SK-N-SH treated with all-trans-retinoic acid at 6 μM for 48 hours (cell line): Measurements from ENCODE around the gene DTX1.

Experiments used
- CSDC2 ChIP-seq: fragments of 250-450 bp; sonication (Bioruptor Pico); IDR thresholded peaks from 2 replicates; pipeline ENCODE4 v1.5.0; 2020; ENCODE audit warnings: mild to moderate bottlenecking, moderate library complexity
- ESRRG ChIP-seq: fragments of 250-450 bp; sonication (Bioruptor Pico); IDR thresholded peaks from 2 replicates; pipeline ENCODE4 v1.6.1; 2021; ENCODE audit warnings: mild to moderate bottlenecking
- GLIS3 ChIP-seq: fragments of 250-450 bp; sonication (Bioruptor Pico); IDR thresholded peaks from 2 replicates; pipeline ENCODE4 v1.5.0; 2020; ENCODE audit warnings: mild to moderate bottlenecking, moderate library complexity
- PATZ1 ChIP-seq: fragments of 250-450 bp; sonication (Bioruptor Pico); IDR thresholded peaks from 2 replicates; pipeline ENCODE4 v1.8.0; 2020; ENCODE audit warnings: mild to moderate bottlenecking, moderate library complexity, borderline replicate concordance
- RARB ChIP-seq: fragments of 250-450 bp; sonication (Bioruptor Pico); IDR thresholded peaks from 2 replicates; pipeline ENCODE4 v1.8.0; 2021; ENCODE audit warnings: mild to moderate bottlenecking, moderate library complexity
- SNAI2 ChIP-seq: fragments of 250-450 bp; sonication (Bioruptor Pico); IDR thresholded peaks from 2 replicates; pipeline ENCODE4 v1.5.0; 2020; ENCODE audit warnings: mild to moderate bottlenecking, moderate library complexity
- ZFP30 ChIP-seq: fragments of 450-650 bp; formaldehyde crosslinking; IDR thresholded peaks from 2 replicates; pipeline ENCODE4 v1.5.0; 2022; ENCODE audit warnings: mild to moderate bottlenecking, moderate library complexity
- ZNF70 ChIP-seq: fragments of 450-650 bp; formaldehyde crosslinking; IDR thresholded peaks from 2 replicates; pipeline ENCODE4 v1.5.0; 2020; ENCODE audit warnings: mild to moderate bottlenecking, moderate library complexity

- TF ChIP-seq ZFP30 (CRISPR knock-in tag) (no peak), ESRRG (no peak), RARB (CRISPR knock-in tag) (no peak), CSDC2 (CRISPR knock-in tag) (no peak), GLIS3 (CRISPR knock-in tag) (no peak), SNAI2 (no peak), PATZ1 (no peak), ZNF70 (CRISPR knock-in tag) (no peak)
Measured at GRCh38 chr12:113060336-113060960, 3.9 kb downstream of the DTX1 start.
